Measurements from ENCODE around the gene LSAMP. TPM values are rescaled to one million over a fixed set of nuclear protein-coding genes. Genes with fewer than 3 reads are reported as not detected.

Gene LSAMP
- total and polyA plus RNA-seq, 2 experiments from 2014 or later = 4.6 to 6.0 TPM

DNA sequence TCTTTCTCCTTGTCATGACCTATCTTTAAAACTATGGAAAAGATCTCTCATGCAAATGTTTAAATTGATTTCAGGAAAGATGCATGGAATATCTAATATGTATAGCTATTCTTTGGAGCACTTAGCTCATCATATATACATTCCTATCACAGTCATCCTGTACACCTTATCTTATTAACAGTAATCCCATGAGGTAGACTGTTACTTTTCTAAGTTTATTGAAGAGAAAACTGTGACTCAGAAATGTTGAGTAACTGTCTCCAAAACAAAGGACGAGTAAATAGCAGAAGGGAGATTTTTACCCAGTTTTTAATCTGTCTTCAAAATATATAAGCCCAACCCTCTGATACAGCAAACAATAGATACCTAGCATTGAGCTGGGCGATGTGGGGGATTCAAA lies 513.7 kb downstream of the LSAMP start:
- TF ChIP-seq, protein P1, sequence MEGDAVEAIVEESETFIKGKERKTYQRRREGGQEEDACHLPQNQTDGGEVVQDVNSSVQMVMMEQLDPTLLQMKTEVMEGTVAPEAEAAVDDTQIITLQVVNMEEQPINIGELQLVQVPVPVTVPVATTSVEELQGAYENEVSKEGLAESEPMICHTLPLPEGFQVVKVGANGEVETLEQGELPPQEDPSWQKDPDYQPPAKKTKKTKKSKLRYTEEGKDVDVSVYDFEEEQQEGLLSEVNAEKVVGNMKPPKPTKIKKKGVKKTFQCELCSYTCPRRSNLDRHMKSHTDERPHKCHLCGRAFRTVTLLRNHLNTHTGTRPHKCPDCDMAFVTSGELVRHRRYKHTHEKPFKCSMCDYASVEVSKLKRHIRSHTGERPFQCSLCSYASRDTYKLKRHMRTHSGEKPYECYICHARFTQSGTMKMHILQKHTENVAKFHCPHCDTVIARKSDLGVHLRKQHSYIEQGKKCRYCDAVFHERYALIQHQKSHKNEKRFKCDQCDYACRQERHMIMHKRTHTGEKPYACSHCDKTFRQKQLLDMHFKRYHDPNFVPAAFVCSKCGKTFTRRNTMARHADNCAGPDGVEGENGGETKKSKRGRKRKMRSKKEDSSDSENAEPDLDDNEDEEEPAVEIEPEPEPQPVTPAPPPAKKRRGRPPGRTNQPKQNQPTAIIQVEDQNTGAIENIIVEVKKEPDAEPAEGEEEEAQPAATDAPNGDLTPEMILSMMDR (IDR thresholded peaks at IDR 0.05; ENCODE audit: low read depth, low read length) = no peak
- no peaks in the 10 kb centered on the region for H3K9me3 ChIP-seq (ENCODE audit: low read depth)
- H3K4me3 ChIP-seq = no peak overlapping the region
- DNase-seq (ENCODE audit: low read depth in 1 of 2, low spot score in 1 of 2) = no peak
- no peaks in the 10 kb centered on the region for H3K36me3 ChIP-seq
- H3K4me1 ChIP-seq (ENCODE audit: low read depth) = peaks cover 4% of the 10 kb centered on the region
- H3K27ac ChIP-seq = no peak overlapping the region
- no peaks in the 10 kb centered on the region for H3K27me3 ChIP-seq

DNA sequence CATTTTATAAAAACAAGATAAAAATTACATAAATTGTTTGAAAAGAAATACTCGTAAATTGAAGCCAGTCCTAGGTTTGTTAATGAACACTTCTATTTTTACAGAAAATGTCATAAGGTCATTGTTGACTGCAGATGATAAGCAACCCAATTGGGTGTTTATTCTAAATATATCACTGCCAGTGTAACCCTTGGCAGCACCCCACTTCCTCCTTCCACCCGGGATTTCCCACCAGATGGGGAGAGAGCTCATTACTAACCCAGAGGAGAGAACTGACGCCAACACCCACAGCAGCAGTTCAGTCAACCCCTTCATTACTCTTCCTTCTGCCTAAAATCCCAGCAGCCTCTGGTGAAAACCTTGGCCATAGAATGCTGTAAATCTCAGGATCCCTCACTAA lies 514.4 kb downstream of the LSAMP start:
- H3K27ac ChIP-seq = no peak overlapping the region
- DNase-seq (ENCODE audit: low read depth in 1 of 2, low spot score in 1 of 2) = no peak
- TF ChIP-seq, protein P1 (IDR thresholded peaks at IDR 0.05; ENCODE audit: low read depth, low read length) = no peak
- no peaks in the 10 kb centered on the region for H3K36me3 ChIP-seq
- no peaks in the 10 kb centered on the region for H3K27me3 ChIP-seq
- H3K4me1 ChIP-seq (ENCODE audit: low read depth) = no peaks in the 10 kb centered on the region
- H3K4me3 ChIP-seq = no peak overlapping the region
- H3K9me3 ChIP-seq (ENCODE audit: low read depth) = no peaks in the 10 kb centered on the region

DNA sequence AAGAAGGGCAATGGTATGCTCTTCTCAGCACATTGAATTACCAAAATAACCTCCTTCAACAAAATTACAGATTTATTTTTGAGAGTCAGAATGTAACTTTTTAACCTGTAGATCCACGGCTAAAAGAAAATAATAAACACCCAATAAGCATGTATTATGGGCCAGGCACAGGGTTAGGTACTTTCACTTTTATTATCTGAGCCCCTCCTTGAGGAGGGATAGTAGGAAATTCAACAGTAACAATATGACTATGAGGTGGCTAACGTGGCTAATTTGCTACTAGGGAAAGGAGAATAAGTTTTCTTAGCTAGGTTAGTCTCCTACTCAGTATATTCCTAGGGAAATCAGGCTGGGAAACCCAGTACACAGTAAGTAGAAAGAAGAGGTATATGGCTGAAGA lies 515.1 kb downstream of the LSAMP start:
- DNase-seq (ENCODE audit: low read depth in 1 of 2, low spot score in 1 of 2) = no peak
- no peak overlapping the region for H3K4me3 ChIP-seq
- TF ChIP-seq, protein P1 (IDR thresholded peaks at IDR 0.05; ENCODE audit: low read depth, low read length) = no peak
- no peaks in the 10 kb centered on the region for H3K36me3 ChIP-seq
- no peaks in the 10 kb centered on the region for H3K4me1 ChIP-seq (ENCODE audit: low read depth)
- no peaks in the 10 kb centered on the region for H3K9me3 ChIP-seq (ENCODE audit: low read depth)
- no peak overlapping the region for H3K27ac ChIP-seq
- no peaks in the 10 kb centered on the region for H3K27me3 ChIP-seq

DNA sequence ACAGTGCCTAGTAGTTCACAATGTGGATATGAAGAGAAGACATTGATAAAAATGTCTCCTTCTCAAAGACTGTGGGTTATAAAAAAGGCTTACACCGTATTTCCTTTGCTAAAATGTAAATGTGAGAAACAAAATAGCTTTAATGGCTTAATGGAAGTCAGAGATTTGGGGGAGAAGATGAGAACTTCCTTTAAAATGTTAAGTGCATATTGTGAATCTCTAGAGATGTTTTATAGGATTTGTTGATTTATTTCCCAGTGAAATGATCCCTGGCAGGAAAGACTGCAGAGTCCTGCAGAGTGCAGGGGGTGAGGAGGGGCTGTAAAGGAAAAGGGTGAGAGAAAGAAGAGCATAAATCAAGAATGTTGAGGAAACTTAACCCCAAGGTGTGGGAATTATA lies 516.9 kb downstream of the LSAMP start:
- Histone ChIP-seq H3K36me3 (no peaks in the 10 kb centered on the region), H3K4me1 (ENCODE audit: low read depth) (no peaks in the 10 kb centered on the region), H3K27ac (no peak overlapping the region), H3K9me3 (ENCODE audit: low read depth) (no peaks in the 10 kb centered on the region), H3K4me3 (no peak overlapping the region), H3K27me3 (no peaks in the 10 kb centered on the region)
- no peak for DNase-seq (ENCODE audit: low read depth in 1 of 2, low spot score in 1 of 2)
- TF ChIP-seq, protein P1 (IDR thresholded peaks at IDR 0.05; ENCODE audit: low read depth, low read length) = no peak

DNA sequence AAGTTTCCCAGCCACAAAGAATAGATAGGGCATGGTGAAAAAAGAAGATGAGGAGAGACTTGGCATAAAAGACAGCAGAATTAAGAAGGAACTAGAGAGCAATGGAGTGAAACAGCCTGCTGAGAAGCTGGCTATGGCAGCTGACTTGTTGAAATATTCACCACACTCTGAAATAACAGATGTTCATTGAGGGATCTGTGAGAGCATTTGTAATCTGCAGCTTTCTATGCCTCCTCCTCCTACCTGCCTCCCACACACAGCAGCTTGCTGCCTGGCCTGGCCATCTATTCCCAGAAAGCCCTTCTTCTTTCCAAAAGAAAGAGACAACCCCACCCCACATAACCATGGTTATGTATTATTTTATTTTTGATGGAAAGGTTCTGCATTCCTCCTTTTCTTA lies 518.1 kb downstream of the LSAMP start:
- no peaks in the 10 kb centered on the region for H3K9me3 ChIP-seq (ENCODE audit: low read depth)
- no peak overlapping the region for H3K27ac ChIP-seq
- TF ChIP-seq, protein P1 (IDR thresholded peaks at IDR 0.05; ENCODE audit: low read depth, low read length) = no peak
- no peaks in the 10 kb centered on the region for H3K4me1 ChIP-seq (ENCODE audit: low read depth)
- DNase-seq (ENCODE audit: low read depth in 1 of 2, low spot score in 1 of 2) = peak in 1 of 2 donors; percentile 11
- H3K27me3 ChIP-seq = no peaks in the 10 kb centered on the region
- H3K36me3 ChIP-seq = no peaks in the 10 kb centered on the region
- no peak overlapping the region for H3K4me3 ChIP-seq
